ENCODE measurements around the gene SLC22A16.

Gene SLC22A16

GRCh38 chr6:110408901-110409300, 67.5 kb downstream of the SLC22A16 start:
- Histone ChIP-seq H3K9ac (ENCODE audit: low read length) (no peak overlapping the region), H3K9me3 (ENCODE audit: insufficient read depth, low read length) (no peaks in the 10 kb centered on the region), H3K27ac (ENCODE audit: low read depth, low read length) (no peak overlapping the region), H4K20me1 (ENCODE audit: low read depth, low read length) (no peaks in the 10 kb centered on the region), H3K9me2 (replicated peaks; ENCODE audit: insufficient read depth, low read length) (no peaks in the 10 kb centered on the region), H3K27me3 (ENCODE audit: low read length) (no peaks in the 10 kb centered on the region), H3F3A (ENCODE audit: insufficient read depth) (no peaks in the 10 kb centered on the region), H3K36me3 (ENCODE audit: low read length) (no peaks in the 10 kb centered on the region), H3K4me2 (ENCODE audit: low read depth, low read length, poor library complexity, severe bottlenecking) (no peak overlapping the region), H2AFZ (ENCODE audit: low read depth, low read length, severe bottlenecking) (no peak overlapping the region), H3K79me2 (ENCODE audit: insufficient read depth, low read length) (no peaks in the 10 kb centered on the region), H3K4me3 (ENCODE audit: insufficient read depth, low read length, poor library complexity, severe bottlenecking) (no peak overlapping the region)
- TF ChIP-seq EZH2phosphoT487 (conservative IDR thresholded peaks at IDR 0.05; ENCODE audit: low read length), result no peak
- no peak for TF ChIP-seq CTCF (IDR thresholded peaks at IDR 0.05; ENCODE audit: insufficient read depth, low read length, poor library complexity, severe bottlenecking)

- Histone ChIP-seq H4K20me1 (ENCODE audit: low read depth, low read length) (no peaks in the 10 kb centered on the region), H3K36me3 (ENCODE audit: low read length) (no peaks in the 10 kb centered on the region), H3F3A (ENCODE audit: insufficient read depth) (no peaks in the 10 kb centered on the region), H3K9ac (ENCODE audit: low read length) (no peak overlapping the region), H3K27ac (ENCODE audit: low read depth, low read length) (no peak overlapping the region), H3K9me3 (ENCODE audit: insufficient read depth, low read length) (no peaks in the 10 kb centered on the region), H3K4me2 (ENCODE audit: low read depth, low read length, poor library complexity, severe bottlenecking) (no peak overlapping the region), H2AFZ (ENCODE audit: low read depth, low read length, severe bottlenecking) (no peak overlapping the region), H3K9me2 (replicated peaks; ENCODE audit: insufficient read depth, low read length) (no peaks in the 10 kb centered on the region), H3K27me3 (ENCODE audit: low read length) (no peaks in the 10 kb centered on the region), H3K79me2 (ENCODE audit: insufficient read depth, low read length) (no peaks in the 10 kb centered on the region), H3K4me3 (ENCODE audit: insufficient read depth, low read length, poor library complexity, severe bottlenecking) (no peak overlapping the region)
- TF ChIP-seq CTCF (IDR thresholded peaks at IDR 0.05; ENCODE audit: insufficient read depth, low read length, poor library complexity, severe bottlenecking), result no peak
- TF ChIP-seq EZH2phosphoT487 (conservative IDR thresholded peaks at IDR 0.05; ENCODE audit: low read length), result no peak
Observed at GRCh38 chr6:110404607-110405006, 71.8 kb downstream of the SLC22A16 start.

- H3F3A ChIP-seq (ENCODE audit: insufficient read depth), result no peaks in the 10 kb centered on the region
- H3K79me2 ChIP-seq (ENCODE audit: insufficient read depth, low read length), result no peaks in the 10 kb centered on the region
- H3K9me3 ChIP-seq (ENCODE audit: insufficient read depth, low read length), result no peaks in the 10 kb centered on the region
- H2AFZ ChIP-seq (ENCODE audit: low read depth, low read length, severe bottlenecking), result no peak overlapping the region
- no peaks in the 10 kb centered on the region for H3K36me3 ChIP-seq (ENCODE audit: low read length)
- no peaks in the 10 kb centered on the region for H3K27me3 ChIP-seq (ENCODE audit: low read length)
- H3K9me2 ChIP-seq (replicated peaks; ENCODE audit: insufficient read depth, low read length), result no peaks in the 10 kb centered on the region
- TF ChIP-seq CTCF (IDR thresholded peaks at IDR 0.05; ENCODE audit: insufficient read depth, low read length, poor library complexity, severe bottlenecking) (no peak), EZH2phosphoT487 (conservative IDR thresholded peaks at IDR 0.05; ENCODE audit: low read length) (no peak)
- H3K4me2 ChIP-seq (ENCODE audit: low read depth, low read length, poor library complexity, severe bottlenecking), result no peak overlapping the region
- no peak overlapping the region for H3K27ac ChIP-seq (ENCODE audit: low read depth, low read length)
- H3K4me3 ChIP-seq (ENCODE audit: insufficient read depth, low read length, poor library complexity, severe bottlenecking), result no peak overlapping the region
- H3K9ac ChIP-seq (ENCODE audit: low read length), result no peak overlapping the region
- no peaks in the 10 kb centered on the region for H4K20me1 ChIP-seq (ENCODE audit: low read depth, low read length)
Observed at GRCh38 chr6:110401585-110402176, 74.7 kb downstream of the SLC22A16 start.

Data from SU-DHL-6 (cell line).